H1 (cell line): ENCODE results near the gene SCP2. TPM values are rescaled to one million over a fixed set of nuclear protein-coding genes. Genes with fewer than 3 reads are reported as not detected.

Experiments used
- CTCF ChIA-PET: fragments of 300-600 bp; sonication (Branson Sonifier 250); formaldehyde crosslinking; loops from one replicate; lab custom pipeline; 2021; ENCODE audit not compliant: partially characterized antibody; lab: Charles Lee
- POLR2A ChIA-PET: fragments of 300-600 bp; sonication (Branson Sonifier 250); formaldehyde crosslinking; loops from one replicate; lab custom pipeline; 2021; ENCODE audit warnings: inconsistent platforms; ENCODE audit not compliant: partially characterized antibody; lab: Charles Lee
- DNase-seq, 2 experiments: peaks; one replicate each; pipeline versions ENCODE4 v3.0.0 to v3.0.0-alpha.2; 2010 to 2022; ENCODE audit warnings: low spot score in 2 of 2, low read depth in 1 of 2, mixed read lengths in 1 of 2
- FAIRE-seq: peaks from 2 replicates; lab custom pipeline; 2011; peaks lifted over from hg19 to GRCh38; lab: Jason Lieb, UNC
- H2AFZ ChIP-seq: 2 replicates; pipeline ENCODE4 v1.8.1; 2012; ENCODE audit warnings: low read length, inconsistent platforms
- H2AK5ac ChIP-seq: 2 replicates; pipeline ENCODE4 v1.6.1; 2013; ENCODE audit warnings: low read depth, low read length
- H2BK120ac ChIP-seq: replicated peaks from 2 replicates; pipeline ENCODE3; 2013; ENCODE audit warnings: low read depth, low read length, inconsistent platforms
- H2BK12ac ChIP-seq: 2 replicates; pipeline ENCODE4 v1.6.1; 2013; ENCODE audit warnings: low read depth, low read length
- H2BK15ac ChIP-seq: 2 replicates; pipeline ENCODE4 v1.6.1; 2013; ENCODE audit warnings: low read length
- H2BK20ac ChIP-seq: 2 replicates; pipeline ENCODE4 v1.6.1; 2013; ENCODE audit warnings: low read length
- H2BK5ac ChIP-seq: 2 replicates; pipeline ENCODE4 v1.6.1; 2013; ENCODE audit warnings: low read depth, low read length
- H3K14ac ChIP-seq: 2 replicates; pipeline ENCODE4 v1.6.1; 2013; ENCODE audit warnings: inconsistent platforms; ENCODE audit not compliant: insufficient read length
- H3K18ac ChIP-seq: 2 replicates; pipeline ENCODE4 v1.6.1; 2013; ENCODE audit warnings: low read length; ENCODE audit errors: extremely low read depth
- H3K23ac ChIP-seq: 2 replicates; pipeline ENCODE4 v1.6.1; 2013; ENCODE audit warnings: inconsistent platforms; ENCODE audit not compliant: insufficient read length
- H3K23me2 ChIP-seq: 2 replicates; pipeline ENCODE4 v1.6.1; 2013; ENCODE audit warnings: low read depth, low read length
- H3K27ac ChIP-seq: 2 replicates; pipeline ENCODE4 v1.6.1; 2011; ENCODE audit warnings: low read depth, low read length, inconsistent platforms
- H3K27me3 ChIP-seq, 4 experiments: replicated peaks in 1 of 4; 1 replicate in 1 of 4; 2 replicates in 3 of 4; pipeline versions ENCODE4 v1.6.1 to v1.8.1; 2011 to 2013; ENCODE audit warnings: low read length in 3 of 4, mild to moderate bottlenecking in 3 of 4, inconsistent platforms in 2 of 4, mixed read lengths in 2 of 4, moderate library complexity in 1 of 4; ENCODE audit not compliant: control insufficient read depth in 3 of 4, insufficient read depth in 3 of 4; ENCODE audit errors: extremely low read depth in 1 of 4
- H3K36me3 ChIP-seq, 4 experiments: 2 replicates each; pipeline versions ENCODE4 v1.6.1 to v1.8.1; 2011 to 2013; ENCODE audit warnings: mild to moderate bottlenecking in 4 of 4, low read length in 3 of 4, moderate library complexity in 2 of 4, control low read depth in 1 of 4, inconsistent platforms in 1 of 4; ENCODE audit not compliant: insufficient read depth in 4 of 4, control insufficient read depth in 2 of 4
- H3K4ac ChIP-seq: replicated peaks from 2 replicates; pipeline ENCODE3; 2013; ENCODE audit warnings: low read length, low read depth, mixed read lengths, inconsistent platforms; ENCODE audit not compliant: insufficient read length
- H3K4me1 ChIP-seq, 4 experiments: replicated peaks in 1 of 4; 1 replicate in 1 of 4; 2 replicates in 3 of 4; pipeline versions ENCODE4 v1.6.1 to v1.8.1; 2011 to 2013; ENCODE audit warnings: low read length in 3 of 4, inconsistent platforms in 2 of 4, mixed read lengths in 1 of 4; ENCODE audit not compliant: insufficient read depth in 4 of 4, control insufficient read depth in 3 of 4
- H3K4me2 ChIP-seq, 2 experiments: 2 replicates each; pipeline versions ENCODE4 v1.6.1 to v1.8.1; 2011 to 2013; ENCODE audit warnings: low read depth in 2 of 2, low read length in 2 of 2, control low read depth in 1 of 2, inconsistent platforms in 1 of 2, mild to moderate bottlenecking in 1 of 2; ENCODE audit not compliant: insufficient read depth in 1 of 2
- H3K4me3 ChIP-seq, 4 experiments: fragments of 200-600, 300-600 bp in 1 of 4; sonication (generic), shearing (Covaris generic), sonication (Bioruptor Twin) in 1 of 4; 2 replicates each; pipeline versions ENCODE4 v1.5.1 to v1.8.1; 2011 to 2016; ENCODE audit warnings: low read length in 4 of 4, low read depth in 3 of 4, control low read depth in 2 of 4, inconsistent platforms in 2 of 4, mild to moderate bottlenecking in 2 of 4, mixed read lengths in 1 of 4, moderate library complexity in 1 of 4; ENCODE audit not compliant: insufficient read depth in 2 of 4; ENCODE audit errors: extremely low read depth in 1 of 4
- H3K56ac ChIP-seq: replicated peaks from 2 replicates; pipeline ENCODE3; 2013; ENCODE audit warnings: low read depth, mild to moderate bottlenecking, mixed read lengths, low read length, inconsistent platforms; ENCODE audit not compliant: insufficient read length
- H3K79me1 ChIP-seq: 2 replicates; pipeline ENCODE4 v1.6.1; 2013; ENCODE audit warnings: low read depth, low read length, control low read depth
- H3K79me2 ChIP-seq, 2 experiments: 2 replicates each; pipeline versions ENCODE4 v1.6.1 to v1.8.1; 2012 to 2013; ENCODE audit warnings: low read length in 2 of 2, mild to moderate bottlenecking in 2 of 2, inconsistent platforms in 1 of 2; ENCODE audit not compliant: insufficient read depth in 2 of 2, control insufficient read depth in 1 of 2
- H3K9ac ChIP-seq, 4 experiments: replicated peaks in 1 of 4; 1 replicate in 1 of 4; 2 replicates in 3 of 4; pipeline versions ENCODE4 v1.6.1 to v1.8.1; 2011 to 2013; ENCODE audit warnings: low read depth in 3 of 4, low read length in 3 of 4, control low read depth in 2 of 4, mild to moderate bottlenecking in 2 of 4, moderate library complexity in 2 of 4, inconsistent platforms in 1 of 4; ENCODE audit errors: extremely low read depth in 1 of 4
- H3K9me3 ChIP-seq, 2 experiments: 2 replicates each; pipeline versions ENCODE4 v1.6.1 to v1.8.1; 2012 to 2013; ENCODE audit warnings: mild to moderate bottlenecking in 2 of 2, moderate library complexity in 2 of 2, control low read depth in 1 of 2, inconsistent platforms in 1 of 2, low read depth in 1 of 2, low read length in 1 of 2, mixed read lengths in 1 of 2; ENCODE audit not compliant: insufficient read depth in 2 of 2
- H4K20me1 ChIP-seq, 2 experiments: replicated peaks in 1 of 2; 2 replicates each; pipeline versions ENCODE3 to v1.8.1; 2011 to 2013; ENCODE audit warnings: inconsistent platforms in 2 of 2, low read length in 2 of 2, mild to moderate bottlenecking in 1 of 2; ENCODE audit not compliant: insufficient read depth in 2 of 2, control insufficient read depth in 1 of 2
- H4K5ac ChIP-seq: 2 replicates; pipeline ENCODE4 v1.6.1; 2013; ENCODE audit warnings: low read length, low read depth, mixed read lengths, inconsistent platforms; ENCODE audit not compliant: insufficient read length
- H4K8ac ChIP-seq: 2 replicates; pipeline ENCODE4 v1.8.0; 2013; ENCODE audit warnings: mild to moderate bottlenecking, moderate library complexity, low read length, inconsistent platforms; ENCODE audit not compliant: insufficient read depth; ENCODE audit errors: extremely low read depth
- H4K91ac ChIP-seq: replicated peaks from 2 replicates; pipeline ENCODE3; 2013; ENCODE audit warnings: low read length, mixed read lengths, inconsistent platforms; ENCODE audit not compliant: insufficient read length
- CHD2 ChIP-seq: IDR thresholded peaks from 2 replicates; pipeline ENCODE4 v1.6.1; 2012; ENCODE audit warnings: low read length, improper control_type of control experiment
- CTBP2 ChIP-seq: IDR thresholded peaks from 2 replicates; pipeline ENCODE4 v1.7.0; 2011; ENCODE audit warnings: borderline replicate concordance, mild to moderate bottlenecking, moderate library complexity, mixed read lengths, low read length; ENCODE audit not compliant: insufficient read depth, insufficient read length
- EGR1 ChIP-seq: IDR thresholded peaks from 2 replicates; pipeline ENCODE4 v1.6.1; 2011; ENCODE audit warnings: low read depth, low read length, borderline replicate concordance
- KDM4A ChIP-seq: IDR thresholded peaks from one replicate; pipeline ENCODE4 v1.7.1; 2012; ENCODE audit warnings: low read depth, mild to moderate bottlenecking, moderate library complexity, low read length, inconsistent platforms; ENCODE audit not compliant: severe bottlenecking
- NRF1 ChIP-seq: IDR thresholded peaks from 2 replicates; pipeline ENCODE4 v1.6.1; 2011; ENCODE audit warnings: mild to moderate bottlenecking, low read depth, low read length, improper control_type of control experiment
- SIRT6 ChIP-seq: IDR thresholded peaks from one replicate; pipeline ENCODE4 v1.7.1; 2012; ENCODE audit warnings: low read length, inconsistent platforms
- ZNF274 ChIP-seq: IDR thresholded peaks from 2 replicates; pipeline ENCODE4 v1.7.0; 2012; ENCODE audit warnings: low read length, borderline replicate concordance; ENCODE audit errors: extremely low read depth
- polyA plus RNA-seq, 7 experiments: library from polyadenylated mRNA; depleted of rRNA in 3 of 7; stranded (reverse) in 5 of 7; unstranded in 2 of 7; fragments of >200 nt in 5 of 7; fragments of 200-250 nt in 2 of 7; gene quantifications; 1 replicate in 5 of 7; 2 replicates in 1 of 7; 4 replicates in 1 of 7; pipeline versions ENCODE4 v1.2.1 to v1.2.3, GENCODE V29; 2011 to 2013; ENCODE audit warnings: missing spikeins in 2 of 7, mixed read lengths in 2 of 7
- total RNA-seq: library from RNA; stranded (reverse); fragmentation: NEBNext Ultra II Directional; extraction: Animal tissue kit (Norgen Biotek cat#: 25700); gene quantifications from 2 replicates; pipeline ENCODE4 v1.2.1, GENCODE V29; 2021

SCP2 gene
- total and polyA plus RNA-seq, 2 of the 8 experiments (the other 6 are each of a cell fraction or from before 2014, with no cell fraction given) = 20.9 to 54.3 TPM

DNA sequence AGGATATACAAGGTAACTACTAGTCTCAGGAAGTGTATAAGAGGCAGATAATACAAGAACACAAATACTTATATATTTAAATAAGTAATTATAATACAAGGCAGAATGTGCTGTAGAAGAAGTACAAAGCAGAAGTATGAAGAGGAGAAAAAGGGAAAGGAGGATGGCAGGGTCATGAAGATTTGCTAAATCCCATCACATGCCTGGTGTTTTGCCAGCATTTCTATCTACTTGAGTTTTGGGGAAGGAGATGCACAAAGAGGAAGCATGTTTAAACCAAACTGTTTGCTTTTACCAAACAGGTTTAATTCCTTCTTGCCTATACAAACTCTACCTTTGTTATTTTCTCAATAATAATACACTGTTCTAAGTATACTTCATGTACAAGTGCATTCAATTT lies 74.1 kb downstream of the SCP2 start:
- no peak overlapping the region for H3K27ac ChIP-seq
- peaks cover 4 to 8% of the 10 kb centered on the region in 2 experiments; a peak in 1 of 4 replicates for H3K9me3 ChIP-seq
- no peaks in the 10 kb centered on the region for H3K27me3 ChIP-seq
- no peak overlapping the region for H2AFZ ChIP-seq
- no peak overlapping the region for H3K14ac ChIP-seq
- no peak overlapping the region for H2BK5ac ChIP-seq
- H3K4me2 ChIP-seq = no peak overlapping the region
- TF ChIP-seq SIRT6 (no peak), CTBP2 (no peak), NRF1 (no peak), CHD2 (no peak), KDM4A (no peak), EGR1 (no peak), ZNF274 (no peak)
- no peak overlapping the region for H2BK120ac ChIP-seq
- no peak overlapping the region for H3K18ac ChIP-seq
- no peak for DNase-seq
- H4K20me1 ChIP-seq = no peaks in the 10 kb centered on the region
- H3K4me1 ChIP-seq = no peaks in the 10 kb centered on the region
- FAIRE-seq = no peak
- H4K91ac ChIP-seq = no peak overlapping the region
- no peak overlapping the region for H2BK15ac ChIP-seq
- H4K8ac ChIP-seq = no peak overlapping the region
- H3K36me3 ChIP-seq = no peaks in the 10 kb centered on the region; a peak in 1 of 8 replicates
- POLR2A ChIA-PET = no interaction called here
- H3K23ac ChIP-seq = no peak overlapping the region
- no peak overlapping the region for H4K5ac ChIP-seq
- no peak overlapping the region for H3K4me3 ChIP-seq
- no peaks in the 10 kb centered on the region for H3K79me2 ChIP-seq
- no peak overlapping the region for H3K4ac ChIP-seq
- H3K9ac ChIP-seq = no peak overlapping the region
- no peak overlapping the region for H2BK12ac ChIP-seq
- H2BK20ac ChIP-seq = no peak overlapping the region
- H3K79me1 ChIP-seq = no peaks in the 10 kb centered on the region
- H3K23me2 ChIP-seq = no peaks in the 10 kb centered on the region
- CTCF ChIA-PET = no interaction called here
- no peak overlapping the region for H2AK5ac ChIP-seq
- H3K56ac ChIP-seq = no peak overlapping the region
